GM13976 (cell line): Measurements from ENCODE around the gene RIC3.
A peak's percentile ranks its signal among the peaks of the same experiment; 100 is the strongest.

Experiments used
- DNase-seq: peaks from one replicate; pipeline ENCODE4 v3.0.0; 2012; ENCODE audit warnings: low spot score
- in situ Hi-C: fragments of 300-500 bp; cut with MboI; formaldehyde crosslinking; loops from one replicate; pipeline ENCODE4 v1.12.0; 2022; ENCODE audit warnings: low sequenced_read_pairs, mixed read lengths, inconsistent platforms; ENCODE audit not compliant: unreplicated experiment
- TF ChIP-seq, protein P1 (sequence below): IDR thresholded peaks from 2 replicates; pipeline ENCODE4 v1.5.1; 2012; ENCODE audit warnings: borderline replicate concordance, mild to moderate bottlenecking; ENCODE audit not compliant: insufficient read depth; ENCODE audit errors: extremely low read depth, missing control alignments, control extremely low read depth

Gene RIC3

DNA sequence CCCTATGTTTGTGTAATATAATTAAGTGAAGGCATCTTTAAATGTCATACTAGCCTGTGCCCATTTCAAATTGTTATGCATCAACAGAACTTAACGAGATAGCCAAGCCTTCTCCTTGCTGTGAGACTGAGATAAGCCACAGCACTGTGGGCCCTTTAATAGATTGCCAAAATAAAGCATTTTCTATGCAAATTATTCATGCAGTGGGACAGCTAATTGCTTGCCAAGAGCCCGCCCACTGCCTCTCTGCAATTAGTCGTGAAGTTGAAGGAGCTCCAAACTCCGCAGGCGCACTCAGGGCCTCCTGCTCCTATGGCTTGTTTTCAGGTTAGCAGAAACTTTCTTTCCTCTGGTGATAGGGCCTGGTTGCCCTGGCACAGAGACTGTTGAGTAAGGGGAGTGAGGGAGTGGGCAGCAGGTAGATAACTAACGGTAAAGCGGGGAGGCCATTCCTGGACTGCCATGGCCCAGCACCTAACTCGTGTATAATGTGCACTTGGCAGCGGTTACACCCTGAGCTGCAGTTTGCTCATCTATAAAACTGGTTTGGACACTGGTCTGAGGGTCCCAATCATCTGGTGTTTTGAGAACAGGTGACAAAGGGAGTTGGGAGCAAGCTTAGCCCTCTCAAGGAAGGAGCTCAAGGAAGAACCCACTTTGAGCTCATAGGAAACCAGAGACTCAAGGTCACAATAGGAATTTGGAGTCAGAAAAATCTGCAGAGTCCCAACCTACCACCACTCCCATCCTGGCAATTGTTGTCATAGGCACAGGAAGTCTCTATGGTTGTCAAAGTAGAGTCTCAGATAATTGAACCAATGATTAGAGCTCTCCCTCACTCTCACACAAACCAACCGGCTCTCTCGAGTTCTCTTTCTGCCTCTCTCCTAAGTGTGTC, 33.9 kb upstream of the RIC3 start:
- TF ChIP-seq, protein P1, sequence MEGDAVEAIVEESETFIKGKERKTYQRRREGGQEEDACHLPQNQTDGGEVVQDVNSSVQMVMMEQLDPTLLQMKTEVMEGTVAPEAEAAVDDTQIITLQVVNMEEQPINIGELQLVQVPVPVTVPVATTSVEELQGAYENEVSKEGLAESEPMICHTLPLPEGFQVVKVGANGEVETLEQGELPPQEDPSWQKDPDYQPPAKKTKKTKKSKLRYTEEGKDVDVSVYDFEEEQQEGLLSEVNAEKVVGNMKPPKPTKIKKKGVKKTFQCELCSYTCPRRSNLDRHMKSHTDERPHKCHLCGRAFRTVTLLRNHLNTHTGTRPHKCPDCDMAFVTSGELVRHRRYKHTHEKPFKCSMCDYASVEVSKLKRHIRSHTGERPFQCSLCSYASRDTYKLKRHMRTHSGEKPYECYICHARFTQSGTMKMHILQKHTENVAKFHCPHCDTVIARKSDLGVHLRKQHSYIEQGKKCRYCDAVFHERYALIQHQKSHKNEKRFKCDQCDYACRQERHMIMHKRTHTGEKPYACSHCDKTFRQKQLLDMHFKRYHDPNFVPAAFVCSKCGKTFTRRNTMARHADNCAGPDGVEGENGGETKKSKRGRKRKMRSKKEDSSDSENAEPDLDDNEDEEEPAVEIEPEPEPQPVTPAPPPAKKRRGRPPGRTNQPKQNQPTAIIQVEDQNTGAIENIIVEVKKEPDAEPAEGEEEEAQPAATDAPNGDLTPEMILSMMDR, result no peak
- in situ Hi-C loops, result no loop called here
- no peak for DNase-seq

- peak; percentile 71 for DNase-seq
- in situ Hi-C loops, result no loop called here
- TF ChIP-seq, protein P1, result no peak
These were observed 33.0 kb upstream of the RIC3 start for GRCh38 chr11:8201644-8202365.

- no peak for DNase-seq
- TF ChIP-seq, protein P1, result no peak
- in situ Hi-C loops, result no loop called here
These were observed 30.9 kb upstream of the RIC3 start for GRCh38 chr11:8199676-8200075.

DNA sequence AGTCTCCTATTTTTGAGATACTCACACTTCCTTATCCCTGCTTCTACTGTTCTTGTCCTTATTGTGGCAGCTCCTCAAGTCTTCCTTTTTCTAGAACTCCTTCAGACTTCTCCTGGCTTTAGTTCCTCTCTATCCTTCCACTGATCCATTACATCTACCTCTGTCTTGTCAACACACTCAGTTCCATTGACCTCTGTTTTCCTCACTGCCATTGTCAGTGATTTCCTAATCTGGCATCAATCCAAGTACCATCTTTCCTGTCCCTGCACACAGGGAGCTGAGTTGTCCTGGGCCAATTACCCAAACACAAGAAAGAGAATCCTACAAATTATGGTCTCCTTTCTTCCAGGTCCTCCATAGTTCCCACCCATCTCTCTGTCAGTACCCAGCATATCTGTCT, 27.9 kb upstream of the RIC3 start:
- DNase-seq, result no peak
- TF ChIP-seq, protein P1, result no peak
- in situ Hi-C loops, result no loop called here

DNA sequence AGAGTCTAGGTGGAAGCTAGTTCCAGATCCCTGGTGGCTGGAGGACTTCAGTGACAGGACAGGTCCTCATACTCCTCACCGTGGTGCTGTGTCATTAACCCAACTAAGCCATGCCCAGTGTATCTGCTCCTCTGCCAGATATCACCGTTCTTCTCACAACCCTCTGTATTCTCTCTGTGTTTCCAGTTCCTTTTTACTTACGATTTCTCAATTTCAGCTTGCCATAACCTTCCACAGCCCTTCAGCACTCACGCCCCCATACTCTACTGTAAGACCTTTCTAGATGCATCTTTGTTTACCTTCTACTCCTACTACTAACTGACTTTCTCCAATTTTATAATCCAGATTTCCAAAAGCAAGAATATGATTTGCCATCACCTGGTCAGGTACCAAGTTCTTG, 26.1 kb upstream of the RIC3 start:
- in situ Hi-C loops, result no loop called here
- TF ChIP-seq, protein P1, result no peak
- no peak for DNase-seq

DNA sequence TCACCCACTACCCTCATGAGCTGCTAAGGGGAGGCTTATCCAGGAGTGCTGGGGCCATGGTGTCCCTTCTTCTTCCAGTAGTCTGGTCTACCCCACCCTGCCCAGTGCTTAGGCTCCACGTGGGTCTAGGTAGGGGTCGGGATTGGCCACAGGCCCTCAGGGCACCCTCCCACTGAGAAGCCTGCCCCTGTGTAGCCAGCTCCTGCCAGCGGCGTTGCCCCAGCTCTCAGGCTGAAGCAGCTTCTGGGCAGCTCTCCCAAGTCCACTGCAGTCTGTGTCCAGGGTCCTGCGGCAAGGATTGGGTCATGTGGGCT, 24.0 kb upstream of the RIC3 start:
- in situ Hi-C loops, result no loop called here
- TF ChIP-seq, protein P1, result no peak
- DNase-seq, result no peak
